ENCODE data around the gene ZZZ3.
"Not testable (repeated sequence)": the region's sequence is repeated elsewhere in the genome, so short reads cannot be mapped to it uniquely, and the experiment has no call there.

Gene ZZZ3

GRCh38 chr1:77683160-77684148 is 996 bp upstream of the ZZZ3 start:
- peak; percentile 48 for DNase-seq (ENCODE audit: low read depth)
- H3K4me3 ChIP-seq (ENCODE audit: control insufficient read depth, low read depth, low read length) = peak overlapping the region; percentile 99
- TF ChIP-seq, protein P1, sequence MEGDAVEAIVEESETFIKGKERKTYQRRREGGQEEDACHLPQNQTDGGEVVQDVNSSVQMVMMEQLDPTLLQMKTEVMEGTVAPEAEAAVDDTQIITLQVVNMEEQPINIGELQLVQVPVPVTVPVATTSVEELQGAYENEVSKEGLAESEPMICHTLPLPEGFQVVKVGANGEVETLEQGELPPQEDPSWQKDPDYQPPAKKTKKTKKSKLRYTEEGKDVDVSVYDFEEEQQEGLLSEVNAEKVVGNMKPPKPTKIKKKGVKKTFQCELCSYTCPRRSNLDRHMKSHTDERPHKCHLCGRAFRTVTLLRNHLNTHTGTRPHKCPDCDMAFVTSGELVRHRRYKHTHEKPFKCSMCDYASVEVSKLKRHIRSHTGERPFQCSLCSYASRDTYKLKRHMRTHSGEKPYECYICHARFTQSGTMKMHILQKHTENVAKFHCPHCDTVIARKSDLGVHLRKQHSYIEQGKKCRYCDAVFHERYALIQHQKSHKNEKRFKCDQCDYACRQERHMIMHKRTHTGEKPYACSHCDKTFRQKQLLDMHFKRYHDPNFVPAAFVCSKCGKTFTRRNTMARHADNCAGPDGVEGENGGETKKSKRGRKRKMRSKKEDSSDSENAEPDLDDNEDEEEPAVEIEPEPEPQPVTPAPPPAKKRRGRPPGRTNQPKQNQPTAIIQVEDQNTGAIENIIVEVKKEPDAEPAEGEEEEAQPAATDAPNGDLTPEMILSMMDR (IDR thresholded peaks at IDR 0.05; ENCODE audit: control insufficient read depth, insufficient read depth, low read depth, low read length, missing control alignments) = peak; percentile 57

DNA sequence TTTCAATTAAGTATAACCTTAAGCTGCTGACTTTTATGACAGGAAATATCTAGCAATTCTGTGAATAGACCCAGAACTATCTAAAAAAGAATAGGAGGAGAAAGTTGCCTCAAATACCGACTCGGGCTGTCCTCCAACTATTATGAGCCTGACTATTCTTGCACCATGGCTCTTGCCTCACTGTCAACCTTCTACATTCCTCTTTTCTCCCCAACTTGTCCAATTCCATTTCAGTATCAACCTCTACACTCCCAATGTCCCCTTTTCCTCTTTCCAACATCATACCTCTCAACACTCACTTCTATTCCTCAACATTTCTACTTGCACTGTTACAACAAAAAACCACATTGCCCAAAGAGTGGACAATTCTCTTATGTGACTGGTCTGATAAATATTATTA is 2.3 kb downstream of the ZZZ3 start:
- TF ChIP-seq, protein P1 (IDR thresholded peaks at IDR 0.05; ENCODE audit: control insufficient read depth, insufficient read depth, low read depth, low read length, missing control alignments) = no peak
- H3K4me3 ChIP-seq (ENCODE audit: control insufficient read depth, low read depth, low read length) = no peak overlapping the region
- DNase-seq (ENCODE audit: low read depth) = peak; percentile 34

GRCh38 chr1:77678660-77679610 is 3.5 kb downstream of the ZZZ3 start:
- no peak for DNase-seq (ENCODE audit: low read depth)
- TF ChIP-seq, protein P1 (IDR thresholded peaks at IDR 0.05; ENCODE audit: control insufficient read depth, insufficient read depth, low read depth, low read length, missing control alignments) = no peak
- no peak overlapping the region for H3K4me3 ChIP-seq (ENCODE audit: control insufficient read depth, low read depth, low read length)

DNA sequence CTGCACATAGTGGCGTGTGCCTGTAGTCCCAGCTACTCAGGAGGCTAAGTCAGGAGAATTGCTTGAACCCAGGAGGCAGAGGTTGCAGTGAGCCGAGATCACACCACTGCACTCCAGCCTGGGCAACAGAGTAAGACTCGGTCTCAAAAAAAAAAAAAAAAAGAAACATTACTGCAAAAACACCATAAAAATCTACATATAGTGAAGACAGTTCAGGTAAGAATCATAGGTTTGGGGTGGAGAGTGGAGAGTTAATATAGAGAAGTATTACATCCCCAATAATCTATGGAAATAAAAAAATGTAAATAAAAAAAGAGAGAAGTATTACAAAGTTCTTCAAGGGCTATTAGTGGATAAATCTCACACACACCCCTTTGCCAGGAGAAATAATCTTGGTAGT is 7.7 kb downstream of the ZZZ3 start:
- H3K4me3 ChIP-seq (ENCODE audit: control insufficient read depth, low read depth, low read length); DNase-seq (ENCODE audit: low read depth): not testable (repeated sequence)

- no peak for DNase-seq (ENCODE audit: low read depth)
- TF ChIP-seq, protein P1 (IDR thresholded peaks at IDR 0.05; ENCODE audit: control insufficient read depth, insufficient read depth, low read depth, low read length, missing control alignments) = no peak
- H3K4me3 ChIP-seq (ENCODE audit: control insufficient read depth, low read depth, low read length) = no peak overlapping the region
Measured at GRCh38 chr1:77673716-77674355, 8.6 kb downstream of the ZZZ3 start.

DNA sequence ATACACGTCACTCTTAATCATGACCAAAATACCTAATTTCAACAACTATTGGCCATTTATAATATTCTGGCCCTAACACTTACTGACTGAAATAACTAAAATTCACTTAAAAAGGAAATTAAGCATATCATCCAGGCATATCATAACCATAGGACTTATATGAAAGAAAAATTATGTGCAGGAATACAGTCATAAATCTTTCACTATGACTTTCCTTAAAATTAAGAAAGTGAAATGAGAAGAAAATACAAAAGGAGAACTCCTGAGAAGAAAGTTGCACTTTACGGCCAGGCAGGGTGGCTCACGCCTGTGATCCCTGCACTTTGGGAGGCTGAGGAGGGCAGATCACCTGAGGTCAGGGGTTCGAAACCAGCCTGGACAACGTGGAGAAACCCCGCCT is 9.4 kb downstream of the ZZZ3 start:
- no peak for DNase-seq (ENCODE audit: low read depth)
- H3K4me3 ChIP-seq (ENCODE audit: control insufficient read depth, low read depth, low read length) = no peak overlapping the region
- TF ChIP-seq, protein P1 (IDR thresholded peaks at IDR 0.05; ENCODE audit: control insufficient read depth, insufficient read depth, low read depth, low read length, missing control alignments) = no peak
